Skeletal muscle tissue (tissue), 4 donors: Measurements from ENCODE around the gene EPB41L1. TPM values are rescaled to one million over a fixed set of nuclear protein-coding genes. Genes with fewer than 3 reads are reported as not detected.

Source experiments
- H3K27ac ChIP-seq: one replicate; pipeline ENCODE4 v1.7.0; 2013; ENCODE audit warnings: mild to moderate bottlenecking, low read depth, low read length, inconsistent platforms
- H3K27me3 ChIP-seq, 3 donors: one replicate each; pipeline ENCODE4 v1.7.0; 2013; ENCODE audit warnings: low read length in 3 of 3; ENCODE audit not compliant: control insufficient read depth in 3 of 3, insufficient read depth in 3 of 3
- H3K36me3 ChIP-seq, 3 donors: one replicate each; pipeline ENCODE4 v1.7.0; 2013; ENCODE audit warnings: low read length in 3 of 3; ENCODE audit not compliant: control insufficient read depth in 3 of 3, insufficient read depth in 3 of 3
- H3K4me1 ChIP-seq, 3 donors: one replicate each; pipeline ENCODE4 v1.7.0; 2013; ENCODE audit warnings: low read length in 3 of 3, mild to moderate bottlenecking in 3 of 3; ENCODE audit not compliant: control insufficient read depth in 3 of 3, insufficient read depth in 3 of 3
- H3K4me3 ChIP-seq, 3 donors: one replicate each; pipeline ENCODE4 v1.7.0; 2013; ENCODE audit warnings: low read length in 3 of 3
- H3K9ac ChIP-seq, 3 donors: one replicate each; pipeline ENCODE4 v1.7.0; 2013; ENCODE audit warnings: low read length in 3 of 3, mild to moderate bottlenecking in 3 of 3, moderate library complexity in 2 of 3, low read depth in 1 of 3
- H3K9me3 ChIP-seq, 3 donors: one replicate each; pipeline ENCODE4 v1.7.0; 2013; ENCODE audit warnings: low read length in 3 of 3; ENCODE audit not compliant: control insufficient read depth in 3 of 3
- total RNA-seq: library from RNA; depleted of rRNA; stranded (reverse); fragments of >200 nt; gene quantifications from one replicate; pipeline ENCODE4 v1.2.3, GENCODE V29; 2014
- donor health status: Osteomylitis.

Gene EPB41L1
- total RNA-seq, 1 donor from 2014 or later = 10.4 TPM

DNA sequence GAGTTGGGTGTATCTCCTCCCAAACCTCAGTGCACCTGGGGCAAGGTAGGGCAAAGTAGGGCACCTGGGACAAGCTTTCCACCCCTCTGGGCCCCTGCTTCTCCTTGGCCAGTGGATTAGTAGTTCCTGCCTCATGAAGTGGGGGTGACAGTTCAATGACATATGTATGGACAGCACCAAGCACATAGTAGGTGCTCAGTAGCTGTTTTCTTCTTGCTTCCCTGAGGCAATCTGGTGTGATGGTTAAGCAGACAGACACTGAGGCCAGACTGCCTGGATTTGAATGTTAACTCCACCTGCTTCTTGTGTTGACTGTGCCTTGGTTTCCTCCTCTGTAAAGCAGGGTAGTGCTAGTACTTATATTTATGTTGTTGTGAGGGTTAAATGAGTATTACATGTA, 25.8 kb downstream of the EPB41L1 start:
- Histone ChIP-seq H3K9me3 (no peaks in the 10 kb centered on the region), H3K4me3 (no peak overlapping the region), H3K27me3 (no peaks in the 10 kb centered on the region), H3K27ac (no peak overlapping the region), H3K36me3 (peaks cover 0 to 27% (median 8%) of the 10 kb centered on the region in 3 donors), H3K4me1 (no peaks in the 10 kb centered on the region), H3K9ac (no peak overlapping the region)

DNA sequence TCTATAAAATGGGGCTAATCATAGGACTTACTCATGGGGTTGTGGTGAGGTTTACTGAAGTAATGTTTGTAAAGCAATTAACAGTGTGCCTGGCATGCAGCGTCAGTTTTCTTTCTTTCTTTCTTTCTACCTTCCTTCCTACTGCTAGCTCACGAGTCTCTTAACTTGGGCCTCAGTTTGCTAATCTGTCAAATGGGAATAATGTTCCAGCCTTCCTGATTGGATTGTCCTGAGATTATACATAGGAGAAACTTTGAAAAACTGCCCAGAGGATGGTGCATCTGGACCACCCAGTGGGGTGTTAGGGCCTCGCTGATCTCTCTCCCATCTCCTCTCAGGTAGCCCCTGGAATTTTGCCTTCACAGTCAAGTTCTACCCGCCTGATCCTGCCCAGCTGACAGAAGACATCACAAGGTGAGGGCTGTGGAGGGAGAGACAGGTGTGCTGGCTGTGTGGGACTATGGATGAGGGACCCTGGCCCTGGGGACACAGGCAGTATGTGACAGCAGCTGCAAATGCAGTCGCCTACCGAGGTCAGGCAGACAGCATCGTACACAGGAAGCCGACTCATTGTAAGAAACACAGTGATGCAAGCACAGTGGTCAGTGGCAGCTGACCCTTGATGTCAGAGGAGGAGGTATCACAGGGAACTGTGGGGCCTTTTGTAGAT, 27.5 kb downstream of the EPB41L1 start:
- H3K4me3 ChIP-seq = no peak overlapping the region
- H3K27ac ChIP-seq = no peak overlapping the region
- no peaks in the 10 kb centered on the region for H3K27me3 ChIP-seq
- peaks cover 0 to 26% (median 6%) of the 10 kb centered on the region in 3 donors for H3K36me3 ChIP-seq
- no peak overlapping the region for H3K9ac ChIP-seq
- no peaks in the 10 kb centered on the region for H3K9me3 ChIP-seq
- H3K4me1 ChIP-seq = no peaks in the 10 kb centered on the region

DNA sequence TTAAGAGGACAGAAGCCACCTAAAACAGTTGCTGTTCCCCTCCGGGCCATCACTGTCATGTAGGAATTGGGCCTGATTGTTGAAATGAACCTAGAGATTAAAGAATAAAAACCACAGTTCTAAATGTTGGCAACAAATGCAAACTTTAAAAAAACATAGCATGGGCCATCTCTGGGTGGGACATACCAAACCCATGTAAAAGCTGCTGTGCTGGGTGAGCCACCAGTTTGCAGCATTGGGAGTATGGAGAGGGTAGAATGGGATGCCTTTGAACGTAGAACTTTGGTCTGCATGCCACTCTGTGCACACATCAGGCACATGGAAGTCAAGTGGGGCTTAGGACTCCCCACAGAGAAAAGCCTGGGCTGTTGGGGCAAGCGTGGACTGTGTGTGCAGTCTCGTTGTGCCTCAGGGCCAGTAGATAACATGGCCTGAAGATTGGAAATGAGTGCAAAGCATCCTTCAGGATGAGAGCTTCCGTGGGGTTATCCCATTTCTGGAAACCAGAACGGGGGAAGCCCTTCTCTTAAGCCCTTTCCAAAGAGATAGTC, 28.1 kb downstream of the EPB41L1 start:
- Histone ChIP-seq H3K27ac (no peak overlapping the region), H3K4me3 (no peak overlapping the region), H3K36me3 (peaks cover 0 to 25% (median 6%) of the 10 kb centered on the region in 3 donors), H3K27me3 (no peaks in the 10 kb centered on the region), H3K4me1 (no peaks in the 10 kb centered on the region), H3K9me3 (no peaks in the 10 kb centered on the region), H3K9ac (no peak overlapping the region)

DNA sequence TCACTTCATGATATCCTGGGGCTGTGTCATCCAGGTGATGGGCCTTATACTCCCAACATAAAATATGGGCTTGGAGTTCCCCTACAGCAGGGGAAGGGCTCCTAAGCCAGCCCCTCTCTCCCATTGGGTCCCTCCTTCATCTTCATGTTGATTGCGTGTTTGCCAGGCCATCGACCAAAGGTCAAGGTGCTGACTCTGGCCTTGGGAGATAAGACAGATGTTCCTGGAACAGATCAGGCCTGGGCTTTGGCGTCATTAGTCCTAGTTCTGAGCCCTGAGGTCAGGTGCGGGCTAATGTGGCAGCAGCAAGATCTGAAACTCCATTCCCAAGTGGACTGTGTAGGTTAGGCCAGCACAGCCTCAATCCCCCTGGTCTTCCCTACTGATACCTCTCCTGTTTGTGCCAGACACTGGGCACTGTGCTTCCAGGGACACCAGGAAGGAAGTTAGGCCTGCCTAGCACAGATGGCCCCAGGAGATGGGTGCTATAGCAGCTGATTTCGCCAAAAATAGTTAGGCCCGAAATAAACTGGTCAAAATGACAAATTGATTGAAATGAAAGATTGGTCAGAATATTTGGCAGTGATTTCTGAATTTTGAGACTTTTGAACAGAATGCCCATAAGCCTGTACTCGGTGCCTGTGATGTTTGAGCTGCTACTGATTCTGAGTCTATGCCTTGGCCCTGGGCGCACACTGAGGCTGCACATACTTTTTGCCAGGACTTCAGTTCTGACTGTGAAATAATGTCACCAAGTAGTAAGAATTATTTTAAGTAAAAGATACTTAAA, 28.8 kb downstream of the EPB41L1 start:
- H3K9me3 ChIP-seq = no peaks in the 10 kb centered on the region
- no peak overlapping the region for H3K4me3 ChIP-seq
- no peaks in the 10 kb centered on the region for H3K27me3 ChIP-seq
- no peaks in the 10 kb centered on the region for H3K4me1 ChIP-seq
- no peak overlapping the region for H3K27ac ChIP-seq
- H3K9ac ChIP-seq = no peak overlapping the region
- H3K36me3 ChIP-seq = peaks cover 0 to 29% (median 3%) of the 10 kb centered on the region in 3 donors

DNA sequence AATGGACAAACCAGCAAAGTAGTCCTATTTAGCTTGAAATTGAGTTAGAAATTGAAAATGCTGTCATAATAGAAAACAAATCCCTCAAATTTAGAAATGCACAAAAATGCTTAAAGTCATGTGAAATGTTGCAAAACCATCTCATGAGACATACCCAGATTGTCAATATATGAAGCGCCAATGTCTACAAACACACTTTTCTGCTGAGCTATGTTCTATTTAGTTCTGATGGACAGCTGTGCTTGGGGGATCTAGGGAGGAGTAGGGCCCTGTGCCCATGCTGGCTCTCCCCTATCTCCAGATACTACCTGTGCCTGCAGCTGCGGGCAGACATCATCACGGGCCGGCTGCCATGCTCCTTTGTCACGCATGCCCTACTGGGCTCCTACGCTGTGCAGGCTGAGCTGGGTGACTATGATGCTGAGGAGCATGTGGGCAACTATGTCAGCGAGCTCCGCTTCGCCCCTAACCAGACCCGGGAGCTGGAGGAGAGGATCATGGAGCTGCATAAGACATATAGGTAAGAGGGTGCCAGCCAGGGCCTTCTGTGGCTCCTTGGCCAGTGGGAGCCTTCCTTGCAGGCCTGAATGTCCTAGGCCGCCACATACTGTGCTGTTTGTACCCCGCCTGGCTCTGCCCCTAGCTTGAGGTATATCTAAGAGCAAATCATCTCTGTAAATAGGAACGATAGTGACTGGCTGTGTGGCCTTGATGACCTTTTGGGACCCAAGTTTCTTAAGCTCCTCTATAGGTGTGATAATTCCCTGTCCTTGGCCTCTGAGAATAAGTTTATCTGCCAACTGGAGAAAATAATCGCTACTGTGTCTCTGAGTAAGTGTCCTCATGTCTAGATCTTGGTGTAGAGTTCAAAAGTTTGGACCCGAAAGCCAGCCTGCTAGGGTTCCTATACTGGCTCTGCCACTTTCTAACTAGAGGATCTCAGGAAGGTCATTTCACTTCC, 30.6 kb downstream of the EPB41L1 start:
- Histone ChIP-seq H3K36me3 (peaks cover 0 to 35% (median 6%) of the 10 kb centered on the region in 3 donors), H3K9ac (no peak overlapping the region), H3K27me3 (no peaks in the 10 kb centered on the region), H3K9me3 (no peaks in the 10 kb centered on the region), H3K4me1 (no peaks in the 10 kb centered on the region), H3K27ac (no peak overlapping the region), H3K4me3 (no peak overlapping the region)

DNA sequence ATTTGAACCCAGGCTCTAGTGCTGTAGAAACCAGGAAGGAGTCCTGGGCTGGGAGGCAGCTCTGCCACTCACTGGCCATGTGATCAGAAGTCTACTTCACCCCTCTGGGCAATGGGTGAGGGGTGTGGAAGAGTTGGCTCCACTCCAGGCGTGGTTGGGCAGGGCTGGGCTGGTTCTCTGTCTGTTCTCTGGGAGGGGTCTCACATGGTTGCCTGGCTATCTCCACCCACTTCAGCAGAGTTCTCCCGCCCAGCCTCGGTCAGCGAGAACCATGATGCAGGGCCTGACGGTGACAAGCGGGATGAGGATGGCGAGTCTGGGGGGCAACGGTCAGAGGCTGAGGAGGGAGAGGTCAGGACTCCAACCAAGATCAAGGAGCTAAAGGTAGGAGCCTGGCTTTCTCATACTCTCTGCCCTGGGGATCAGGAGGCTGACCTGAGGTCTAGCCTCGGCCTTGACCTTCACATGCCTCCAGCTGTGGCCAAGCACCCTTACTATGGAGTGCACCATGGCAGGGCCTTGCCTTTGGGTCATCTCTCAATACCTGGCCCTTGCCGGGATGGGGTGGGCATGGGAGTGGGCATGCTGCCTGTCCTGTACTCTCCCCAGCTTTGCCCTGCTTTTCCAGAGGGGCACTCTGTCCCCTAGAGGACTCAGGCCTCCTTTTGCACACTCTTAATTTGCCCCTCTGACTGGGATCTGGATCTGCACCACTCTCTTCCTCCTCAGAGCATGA, 39.6 kb downstream of the EPB41L1 start:
- no peak overlapping the region for H3K27ac ChIP-seq
- H3K9me3 ChIP-seq = no peaks in the 10 kb centered on the region
- H3K36me3 ChIP-seq = peaks cover 6 to 33% (median 13%) of the 10 kb centered on the region in 3 donors
- H3K4me1 ChIP-seq = no peaks in the 10 kb centered on the region
- no peaks in the 10 kb centered on the region for H3K27me3 ChIP-seq
- no peak overlapping the region for H3K9ac ChIP-seq
- H3K4me3 ChIP-seq = no peak overlapping the region

DNA sequence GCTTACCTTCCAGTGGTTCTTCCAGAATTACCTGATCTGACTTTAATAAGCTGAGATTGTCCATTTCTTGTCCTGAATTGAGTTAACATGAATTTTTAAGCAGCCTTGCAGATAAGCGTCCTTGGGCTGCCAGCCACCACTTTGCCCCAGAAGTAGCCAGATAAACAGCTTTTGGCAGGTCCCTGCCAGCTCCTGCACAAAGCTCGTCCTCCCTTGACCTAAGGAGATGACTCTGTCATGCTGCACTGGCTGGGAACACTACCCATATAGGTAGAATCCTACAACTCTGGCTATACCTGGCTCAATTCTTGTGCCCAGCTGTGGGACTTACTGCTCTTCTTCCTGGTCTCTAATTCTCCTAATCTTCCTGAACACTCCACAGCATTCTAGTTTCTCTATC, 42.1 kb downstream of the EPB41L1 start:
- Histone ChIP-seq H3K4me1 (no peaks in the 10 kb centered on the region), H3K4me3 (no peak overlapping the region), H3K27ac (no peak overlapping the region), H3K9me3 (no peaks in the 10 kb centered on the region), H3K9ac (no peak overlapping the region), H3K27me3 (no peaks in the 10 kb centered on the region), H3K36me3 (peaks cover 3 to 24% (median 6%) of the 10 kb centered on the region in 3 donors)

DNA sequence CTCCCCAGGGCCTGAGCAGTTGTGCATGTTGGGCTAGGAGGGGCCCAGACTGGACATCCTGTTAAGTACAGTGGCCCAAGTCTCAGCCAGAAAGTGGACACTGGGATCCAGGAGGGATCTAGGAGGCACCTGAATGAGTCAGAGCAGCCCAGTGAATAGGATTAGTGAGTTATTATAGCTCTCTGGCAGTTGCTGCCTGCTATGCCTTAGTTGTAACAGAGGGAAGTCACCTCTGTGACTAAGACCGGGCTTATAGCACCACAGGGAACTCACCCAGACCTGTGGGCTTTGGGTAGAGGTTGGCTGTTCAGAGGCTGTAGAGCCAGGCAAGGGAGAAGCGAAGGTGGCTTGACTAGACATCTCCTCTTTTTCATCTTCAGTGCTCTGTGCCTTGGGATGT, 42.7 kb downstream of the EPB41L1 start:
- Histone ChIP-seq H3K27ac (no peak overlapping the region), H3K9ac (no peak overlapping the region), H3K36me3 (peaks cover 3 to 24% (median 6%) of the 10 kb centered on the region in 3 donors), H3K4me3 (no peak overlapping the region), H3K4me1 (no peaks in the 10 kb centered on the region), H3K27me3 (no peaks in the 10 kb centered on the region), H3K9me3 (no peaks in the 10 kb centered on the region)
